Measurements from ENCODE around the gene GALNT17. TPM values are rescaled to one million over a fixed set of nuclear protein-coding genes. Genes with fewer than 3 reads are reported as not detected.

Gene GALNT17
- polyA plus RNA-seq, 1 experiment = not detected

DNA sequence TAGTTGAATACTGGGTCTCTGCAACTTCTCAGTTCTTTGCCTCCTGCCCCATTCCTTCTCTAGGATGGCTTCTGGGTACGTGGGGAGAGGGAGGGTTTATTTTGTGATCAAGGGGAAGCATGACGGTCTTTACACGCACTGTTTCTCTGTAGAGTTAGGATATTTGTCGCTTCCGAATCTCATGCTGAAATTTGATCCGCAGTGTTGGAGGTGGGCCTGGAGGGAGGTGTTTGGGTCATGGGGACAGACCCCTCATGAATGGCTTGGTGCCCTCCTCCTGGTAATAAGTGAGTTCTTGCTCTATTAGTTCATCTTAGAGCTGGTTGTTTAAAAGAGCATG is 311.2 kb downstream of the GALNT17 start:
- DNase-seq (ENCODE audit: low read depth, low spot score) = no peak
- CTCF ChIA-PET = no interaction called here
- TF ChIP-seq, protein P1, sequence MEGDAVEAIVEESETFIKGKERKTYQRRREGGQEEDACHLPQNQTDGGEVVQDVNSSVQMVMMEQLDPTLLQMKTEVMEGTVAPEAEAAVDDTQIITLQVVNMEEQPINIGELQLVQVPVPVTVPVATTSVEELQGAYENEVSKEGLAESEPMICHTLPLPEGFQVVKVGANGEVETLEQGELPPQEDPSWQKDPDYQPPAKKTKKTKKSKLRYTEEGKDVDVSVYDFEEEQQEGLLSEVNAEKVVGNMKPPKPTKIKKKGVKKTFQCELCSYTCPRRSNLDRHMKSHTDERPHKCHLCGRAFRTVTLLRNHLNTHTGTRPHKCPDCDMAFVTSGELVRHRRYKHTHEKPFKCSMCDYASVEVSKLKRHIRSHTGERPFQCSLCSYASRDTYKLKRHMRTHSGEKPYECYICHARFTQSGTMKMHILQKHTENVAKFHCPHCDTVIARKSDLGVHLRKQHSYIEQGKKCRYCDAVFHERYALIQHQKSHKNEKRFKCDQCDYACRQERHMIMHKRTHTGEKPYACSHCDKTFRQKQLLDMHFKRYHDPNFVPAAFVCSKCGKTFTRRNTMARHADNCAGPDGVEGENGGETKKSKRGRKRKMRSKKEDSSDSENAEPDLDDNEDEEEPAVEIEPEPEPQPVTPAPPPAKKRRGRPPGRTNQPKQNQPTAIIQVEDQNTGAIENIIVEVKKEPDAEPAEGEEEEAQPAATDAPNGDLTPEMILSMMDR (IDR thresholded peaks at IDR 0.05; ENCODE audit: low read depth, low read length) = no peak
- Histone ChIP-seq H3K9me3 (ENCODE audit: control insufficient read depth, insufficient read depth, low read length) (peaks cover 36% of the 10 kb centered on the region), H3K27ac (ENCODE audit: low read depth, low read length) (no peak overlapping the region), H3K4me3 (ENCODE audit: low read depth, low read length) (no peak overlapping the region), H3K27me3 (ENCODE audit: control insufficient read depth, insufficient read depth, low read length) (no peaks in the 10 kb centered on the region)
- POLR2A ChIA-PET = no interaction called here

DNA sequence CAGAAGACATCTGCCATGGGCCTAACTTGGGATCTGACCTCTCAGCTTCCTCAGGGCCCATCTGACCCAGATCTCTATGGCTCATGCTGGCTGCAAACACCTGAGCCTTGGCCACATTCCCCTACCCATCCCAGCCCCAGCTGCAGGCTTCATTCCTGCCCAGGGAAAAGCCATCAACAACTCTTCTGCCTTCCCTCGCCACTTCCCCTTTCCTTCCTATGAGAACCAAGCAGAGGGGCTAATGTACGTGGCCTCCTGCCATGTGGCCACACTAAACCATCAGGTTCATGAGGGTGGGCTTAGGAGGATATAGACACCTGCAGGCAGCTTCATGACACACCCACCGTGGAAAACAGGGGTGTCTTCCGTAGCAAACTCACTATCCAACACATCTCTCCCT is 312.2 kb downstream of the GALNT17 start:
- ChIA-PET CTCF (no interaction called here), POLR2A (no interaction called here)
- no peak for DNase-seq (ENCODE audit: low read depth, low spot score)
- no peak overlapping the region for H3K4me3 ChIP-seq (ENCODE audit: low read depth, low read length)
- H3K27ac ChIP-seq (ENCODE audit: low read depth, low read length) = no peak overlapping the region
- TF ChIP-seq, protein P1 (IDR thresholded peaks at IDR 0.05; ENCODE audit: low read depth, low read length) = no peak
- H3K9me3 ChIP-seq (ENCODE audit: control insufficient read depth, insufficient read depth, low read length) = peaks cover 32% of the 10 kb centered on the region
- no peaks in the 10 kb centered on the region for H3K27me3 ChIP-seq (ENCODE audit: control insufficient read depth, insufficient read depth, low read length)

DNA sequence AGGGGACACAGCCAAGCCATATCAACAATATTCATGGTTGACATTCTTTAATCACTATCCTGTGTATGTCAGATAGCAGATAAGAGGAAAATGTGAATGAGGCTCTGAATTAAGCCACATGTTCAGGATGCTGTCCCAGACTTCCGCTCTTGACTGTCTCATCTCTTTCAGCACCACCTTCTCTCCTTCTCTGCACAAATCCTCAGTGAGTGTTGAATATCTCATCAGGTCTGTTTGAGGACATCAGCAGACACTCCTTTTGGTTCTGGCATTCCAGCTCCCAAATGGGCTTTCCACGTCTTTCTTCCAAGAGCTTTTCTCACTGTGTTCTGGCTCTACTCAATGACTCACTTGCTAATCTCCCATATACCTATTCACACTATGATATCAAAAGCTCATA is 321.7 kb downstream of the GALNT17 start:
- H3K9me3 ChIP-seq (ENCODE audit: control insufficient read depth, insufficient read depth, low read length) = peaks cover 28% of the 10 kb centered on the region
- POLR2A ChIA-PET = no interaction called here
- no peak for DNase-seq (ENCODE audit: low read depth, low spot score)

DNA sequence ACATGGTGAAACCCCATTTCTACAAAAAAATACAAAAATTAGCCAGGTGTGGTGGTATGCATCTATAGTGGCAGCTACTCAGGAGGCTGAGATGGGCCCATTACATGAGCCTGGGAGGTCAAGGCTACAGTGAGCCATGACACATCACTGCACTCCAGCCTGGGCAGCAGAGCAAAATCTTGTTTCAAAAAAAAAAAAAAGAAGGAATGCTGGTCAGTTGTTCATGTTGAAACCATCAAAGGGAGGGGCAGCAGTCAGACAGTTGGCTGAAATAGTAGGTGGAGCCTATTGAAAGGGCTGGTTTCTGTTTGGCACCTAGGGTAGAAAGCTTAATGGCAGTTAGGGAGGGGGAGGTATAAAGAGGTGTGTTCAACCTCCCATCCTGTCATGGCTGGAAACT is 323.0 kb downstream of the GALNT17 start:
- H3K27ac ChIP-seq (ENCODE audit: low read depth, low read length) = no peak overlapping the region
- H3K9me3 ChIP-seq (ENCODE audit: control insufficient read depth, insufficient read depth, low read length) = peaks cover 28% of the 10 kb centered on the region
- TF ChIP-seq, protein P1 (IDR thresholded peaks at IDR 0.05; ENCODE audit: low read depth, low read length) = no peak
- POLR2A ChIA-PET = no interaction called here
- DNase-seq (ENCODE audit: low read depth, low spot score) = no peak
- CTCF ChIA-PET = no interaction called here
- no peak overlapping the region for H3K4me3 ChIP-seq (ENCODE audit: low read depth, low read length)
- no peaks in the 10 kb centered on the region for H3K27me3 ChIP-seq (ENCODE audit: control insufficient read depth, insufficient read depth, low read length)

More for the DNA sequence above, 321.7 kb downstream of the GALNT17 start:
- TF ChIP-seq, protein P1 (IDR thresholded peaks at IDR 0.05; ENCODE audit: low read depth, low read length) = no peak
- no peak overlapping the region for H3K27ac ChIP-seq (ENCODE audit: low read depth, low read length)
- no peaks in the 10 kb centered on the region for H3K27me3 ChIP-seq (ENCODE audit: control insufficient read depth, insufficient read depth, low read length)
- CTCF ChIA-PET = no interaction called here
- no peak overlapping the region for H3K4me3 ChIP-seq (ENCODE audit: low read depth, low read length)

DNA sequence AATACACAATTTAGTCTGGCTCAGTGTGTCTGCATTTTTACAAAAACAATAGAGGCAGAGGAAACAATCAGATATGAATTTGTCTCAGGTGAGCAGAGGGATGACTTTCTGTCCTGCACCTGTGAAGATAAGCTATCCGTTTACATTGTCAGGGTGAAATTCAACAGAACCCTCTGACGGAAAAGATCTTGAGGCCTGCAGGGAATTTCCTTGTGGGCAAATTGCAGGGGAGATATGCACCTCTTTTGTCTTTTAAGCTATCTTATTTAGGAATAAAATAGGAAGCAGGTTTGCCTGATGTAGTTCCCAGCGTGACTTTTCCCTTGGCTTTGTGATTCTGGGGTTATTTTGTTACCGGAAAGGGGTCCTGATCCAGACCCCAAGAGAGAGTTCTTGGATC is 325.1 kb downstream of the GALNT17 start:
- Histone ChIP-seq H3K9me3 (ENCODE audit: control insufficient read depth, insufficient read depth, low read length) (peaks cover 31% of the 10 kb centered on the region), H3K4me3 (ENCODE audit: low read depth, low read length) (no peak overlapping the region), H3K27me3 (ENCODE audit: control insufficient read depth, insufficient read depth, low read length) (no peaks in the 10 kb centered on the region), H3K27ac (ENCODE audit: low read depth, low read length) (no peak overlapping the region)
- CTCF ChIA-PET = no interaction called here
- TF ChIP-seq, protein P1 (IDR thresholded peaks at IDR 0.05; ENCODE audit: low read depth, low read length) = no peak
- POLR2A ChIA-PET = no interaction called here
- DNase-seq (ENCODE audit: low read depth, low spot score) = no peak

All from AG04450 (cell line).